ENCODE data around the gene ZNF57.

ZNF57 gene

DNA sequence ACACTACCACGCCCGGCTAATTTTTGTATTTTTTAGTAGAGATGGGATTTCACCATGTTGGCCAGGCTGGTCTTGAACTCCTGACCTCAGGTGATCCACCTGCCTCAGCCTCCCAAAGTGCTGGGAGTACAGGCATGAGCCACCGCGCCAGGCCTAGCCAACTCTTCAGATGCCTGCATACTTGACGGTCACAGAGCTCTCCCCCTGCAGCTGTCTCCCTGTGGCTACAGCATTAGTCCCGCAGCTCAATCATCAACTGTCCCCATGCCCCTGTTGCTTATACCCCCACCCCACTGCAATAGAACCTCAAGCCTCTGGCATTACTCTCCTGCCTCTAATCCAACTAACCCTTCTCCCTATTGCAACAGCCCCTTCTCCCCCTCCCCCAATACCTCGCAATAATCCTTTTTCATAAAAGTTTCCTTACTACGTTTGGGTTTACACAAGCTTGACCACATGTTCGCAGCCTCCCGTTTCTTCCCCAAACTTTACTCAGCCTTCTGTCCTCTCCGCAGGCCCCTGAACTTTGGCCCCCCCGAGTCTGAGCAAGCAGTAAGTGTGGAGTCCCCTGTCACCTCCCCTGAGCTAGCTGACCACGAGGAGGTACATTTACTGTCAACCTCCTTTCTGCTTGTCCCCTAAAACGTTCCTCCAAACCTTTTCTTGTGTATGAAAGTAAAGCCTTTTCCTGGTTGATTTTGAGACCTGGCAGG, 42.4 kb downstream of the ZNF57 start:
- H3K4me3 ChIP-seq (ENCODE audit: low read depth, low read length): no peak overlapping the region
- no peaks in the 10 kb centered on the region for H3K9me3 ChIP-seq (ENCODE audit: control insufficient read depth, insufficient read depth, low read depth, low read length)
- TF ChIP-seq ZSCAN4 (tag by site-specific recombination; IDR thresholded peaks at IDR 0.05): no peak
- no peak for TF ChIP-seq SP2 (tag by site-specific recombination; IDR thresholded peaks at IDR 0.05)
- TF ChIP-seq BCL11B (tag by site-specific recombination; IDR thresholded peaks at IDR 0.05; ENCODE audit: low read depth): no peak
- no peak for TF ChIP-seq ZNF169 (tag by site-specific recombination; IDR thresholded peaks at IDR 0.05)
- TF ChIP-seq ZEB2 (tag by site-specific recombination; IDR thresholded peaks at IDR 0.05): no peak
- no peak for TF ChIP-seq ZNF777 (tag by site-specific recombination; IDR thresholded peaks at IDR 0.05; ENCODE audit: borderline replicate concordance)
- TF ChIP-seq, protein P1, sequence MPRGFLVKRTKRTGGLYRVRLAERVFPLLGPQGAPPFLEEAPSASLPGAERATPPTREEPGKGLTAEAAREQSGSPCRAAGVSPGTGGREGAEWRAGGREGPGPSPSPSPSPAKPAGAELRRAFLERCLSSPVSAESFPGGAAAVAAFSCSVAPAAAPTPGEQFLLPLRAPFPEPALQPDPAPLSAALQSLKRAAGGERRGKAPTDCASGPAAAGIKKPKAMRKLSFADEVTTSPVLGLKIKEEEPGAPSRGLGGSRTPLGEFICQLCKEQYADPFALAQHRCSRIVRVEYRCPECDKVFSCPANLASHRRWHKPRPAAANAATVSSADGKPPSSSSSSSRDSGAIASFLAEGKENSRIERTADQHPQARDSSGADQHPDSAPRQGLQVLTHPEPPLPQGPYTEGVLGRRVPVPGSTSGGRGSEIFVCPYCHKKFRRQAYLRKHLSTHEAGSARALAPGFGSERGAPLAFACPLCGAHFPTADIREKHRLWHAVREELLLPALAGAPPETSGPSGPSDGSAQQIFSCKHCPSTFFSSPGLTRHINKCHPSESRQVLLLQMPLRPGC (tag by site-specific recombination; IDR thresholded peaks at IDR 0.05): no peak
- TF ChIP-seq GLIS2 (tag by site-specific recombination; IDR thresholded peaks at IDR 0.05): no peak
- TF ChIP-seq ZNF140 (tag by site-specific recombination; IDR thresholded peaks at IDR 0.05): no peak
- no peak for TF ChIP-seq ZNF433 (tag by site-specific recombination; IDR thresholded peaks at IDR 0.05; ENCODE audit: low read depth)
- TF ChIP-seq, protein P2, sequence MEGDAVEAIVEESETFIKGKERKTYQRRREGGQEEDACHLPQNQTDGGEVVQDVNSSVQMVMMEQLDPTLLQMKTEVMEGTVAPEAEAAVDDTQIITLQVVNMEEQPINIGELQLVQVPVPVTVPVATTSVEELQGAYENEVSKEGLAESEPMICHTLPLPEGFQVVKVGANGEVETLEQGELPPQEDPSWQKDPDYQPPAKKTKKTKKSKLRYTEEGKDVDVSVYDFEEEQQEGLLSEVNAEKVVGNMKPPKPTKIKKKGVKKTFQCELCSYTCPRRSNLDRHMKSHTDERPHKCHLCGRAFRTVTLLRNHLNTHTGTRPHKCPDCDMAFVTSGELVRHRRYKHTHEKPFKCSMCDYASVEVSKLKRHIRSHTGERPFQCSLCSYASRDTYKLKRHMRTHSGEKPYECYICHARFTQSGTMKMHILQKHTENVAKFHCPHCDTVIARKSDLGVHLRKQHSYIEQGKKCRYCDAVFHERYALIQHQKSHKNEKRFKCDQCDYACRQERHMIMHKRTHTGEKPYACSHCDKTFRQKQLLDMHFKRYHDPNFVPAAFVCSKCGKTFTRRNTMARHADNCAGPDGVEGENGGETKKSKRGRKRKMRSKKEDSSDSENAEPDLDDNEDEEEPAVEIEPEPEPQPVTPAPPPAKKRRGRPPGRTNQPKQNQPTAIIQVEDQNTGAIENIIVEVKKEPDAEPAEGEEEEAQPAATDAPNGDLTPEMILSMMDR (tag by site-specific recombination; IDR thresholded peaks at IDR 0.05): no peak
- no peak for TF ChIP-seq ZNF555 (tag by site-specific recombination; conservative IDR thresholded peaks at IDR 0.05)
- no peak for TF ChIP-seq REPIN1 (tag by site-specific recombination; IDR thresholded peaks at IDR 0.05; ENCODE audit: low read depth)
- no peak for TF ChIP-seq ZNF521 (tag by site-specific recombination; IDR thresholded peaks at IDR 0.05)
- no peak for TF ChIP-seq ZBTB48 (tag by site-specific recombination; IDR thresholded peaks at IDR 0.05)
- TF ChIP-seq ZBTB7A (tag by site-specific recombination; IDR thresholded peaks at IDR 0.05; ENCODE audit: low read depth): no peak
- ChIA-PET POLR2A (interaction anchor here (0.5 to 1.9 kb wide), 3 partner anchors 8 to 304 kb away, joined by 3 to 5 read pairs (median 5); no protein-coding TSS in a partner anchor), CTCF (interaction anchor here (0.6 kb wide), 2 partner anchors 30 to 117 kb away, joined by 3 read pairs; no protein-coding TSS in a partner anchor)
- H3K4me1 ChIP-seq (ENCODE audit: control insufficient read depth, insufficient read depth, low read length): no peaks in the 10 kb centered on the region; the same call in 1 of the 2 replicates
- H3K36me3 ChIP-seq (ENCODE audit: control insufficient read depth in 2 of 2, insufficient read depth in 1 of 2, low read length in 2 of 2): peaks cover 7 to 15% of the 10 kb centered on the region in 2 experiments; a peak in 2 of 3 replicates
- no peak overlapping the region for H3K27ac ChIP-seq (ENCODE audit: extremely low read depth, low read depth, low read length)

- H3K36me3 ChIP-seq (ENCODE audit: control insufficient read depth in 2 of 2, insufficient read depth in 1 of 2, low read length in 2 of 2): peaks cover 5 to 7% of the 10 kb centered on the region in 2 experiments; a peak in 2 of 3 replicates
- peak overlapping the region; percentile 49; the same call in 1 of the 2 replicates for H3K27ac ChIP-seq (ENCODE audit: extremely low read depth, low read depth, low read length)
- peak overlapping the region; percentile 80 for H3K4me3 ChIP-seq (ENCODE audit: low read depth, low read length)
- H3K4me1 ChIP-seq (ENCODE audit: control insufficient read depth, insufficient read depth, low read length): no peaks in the 10 kb centered on the region; the same call in 1 of the 2 replicates
- ChIA-PET CTCF (interaction anchor here (0.5 to 0.7 kb wide), 3 partner anchors 57 to 529 kb away, joined by 3 to 4 read pairs (median 4); no protein-coding TSS in a partner anchor), POLR2A (interaction anchor here (0.9 to 1.9 kb wide), 2 partner anchors 10 to 21 kb away, joined by 3 to 5 read pairs; no protein-coding TSS in a partner anchor)
- no peaks in the 10 kb centered on the region for H3K9me3 ChIP-seq (ENCODE audit: control insufficient read depth, insufficient read depth, low read depth, low read length)
- 0 out of 2 replicates have a peak, but pooled peaks have one; percentile 33 for TF ChIP-seq REST (tag by site-specific recombination; IDR thresholded peaks at IDR 0.05)
- no peak; the same call in 1 of the 2 replicates for TF ChIP-seq ZNF16 (tag by site-specific recombination; IDR thresholded peaks at IDR 0.05; ENCODE audit: low read depth)
- TF ChIP-seq OSR2 (tag by site-specific recombination; IDR thresholded peaks at IDR 0.05): no peak
- TF ChIP-seq ZBTB11 (tag by site-specific recombination; conservative IDR thresholded peaks at IDR 0.05; ENCODE audit: low read depth): 0 out of 2 replicates have a peak, but pooled peaks have one; percentile 25
- TF ChIP-seq ZNF366 (tag by site-specific recombination; conservative IDR thresholded peaks at IDR 0.05): no peak
- TF ChIP-seq ZNF324 (tag by site-specific recombination; IDR thresholded peaks at IDR 0.05): 0 out of 2 replicates have a peak, but pooled peaks have one; percentile 46
- no peak for TF ChIP-seq ZNF169 (tag by site-specific recombination; IDR thresholded peaks at IDR 0.05)
- TF ChIP-seq BCL11B (tag by site-specific recombination; IDR thresholded peaks at IDR 0.05; ENCODE audit: low read depth): 0 out of 2 replicates have a peak, but pooled peaks have one; percentile 55
Observed at GRCh38 chr19:2944403-2944774, 43.7 kb downstream of the ZNF57 start.
